ENCODE measurements around the gene MB21D2. TPM values are rescaled to one million over a fixed set of nuclear protein-coding genes. Genes with fewer than 3 reads are reported as not detected.

MB21D2 gene
- total RNA-seq, 4 donors from 2014 or later: 5.0 to 21.8 (median 11.9) TPM

- TF ChIP-seq POLR2A (IDR thresholded peaks at IDR 0.05) (no peak), CTCF (IDR thresholded peaks at IDR 0.05) (no peak)
- no peaks in the 10 kb centered on the region for H3K9me3 ChIP-seq
- H3K4me3 ChIP-seq: no peak overlapping the region
- H3K4me1 ChIP-seq: peaks cover 8 to 13% of the 10 kb centered on the region in 2 donors
- H3K36me3 ChIP-seq: no peaks in the 10 kb centered on the region
- DNase-seq: no peak
- H3K27me3 ChIP-seq: no peaks in the 10 kb centered on the region
- intact Hi-C loops (cut with DNase I; ENCODE audit: low total_unique reads): no loop called here
- H3K27ac ChIP-seq: no peak overlapping the region
Observed at GRCh38 chr3:192826214-192827006, 91.2 kb downstream of the MB21D2 start.

GRCh38 chr3:192825657-192826200 lies 91.9 kb downstream of the MB21D2 start:
- intact Hi-C loops (cut with DNase I; ENCODE audit: low total_unique reads): no loop called here
- no peaks in the 10 kb centered on the region for H3K9me3 ChIP-seq
- H3K36me3 ChIP-seq: no peaks in the 10 kb centered on the region
- no peaks in the 10 kb centered on the region for H3K27me3 ChIP-seq
- H3K4me3 ChIP-seq: no peak overlapping the region
- H3K27ac ChIP-seq: no peak overlapping the region
- H3K4me1 ChIP-seq: peaks cover 4 to 12% of the 10 kb centered on the region in 2 donors
- TF ChIP-seq CTCF (IDR thresholded peaks at IDR 0.05) (no peak), POLR2A (IDR thresholded peaks at IDR 0.05) (no peak)
- no peak for DNase-seq

GRCh38 chr3:192825216-192825615 lies 92.4 kb downstream of the MB21D2 start:
- no peak for DNase-seq
- intact Hi-C loops (cut with DNase I; ENCODE audit: low total_unique reads): no loop called here
- H3K9me3 ChIP-seq: no peaks in the 10 kb centered on the region
- no peaks in the 10 kb centered on the region for H3K36me3 ChIP-seq
- H3K4me3 ChIP-seq: no peak overlapping the region
- peaks cover 4 to 7% of the 10 kb centered on the region in 2 donors for H3K4me1 ChIP-seq
- TF ChIP-seq CTCF (IDR thresholded peaks at IDR 0.05) (no peak), POLR2A (IDR thresholded peaks at IDR 0.05) (no peak)
- no peak overlapping the region for H3K27ac ChIP-seq
- no peaks in the 10 kb centered on the region for H3K27me3 ChIP-seq

DNA sequence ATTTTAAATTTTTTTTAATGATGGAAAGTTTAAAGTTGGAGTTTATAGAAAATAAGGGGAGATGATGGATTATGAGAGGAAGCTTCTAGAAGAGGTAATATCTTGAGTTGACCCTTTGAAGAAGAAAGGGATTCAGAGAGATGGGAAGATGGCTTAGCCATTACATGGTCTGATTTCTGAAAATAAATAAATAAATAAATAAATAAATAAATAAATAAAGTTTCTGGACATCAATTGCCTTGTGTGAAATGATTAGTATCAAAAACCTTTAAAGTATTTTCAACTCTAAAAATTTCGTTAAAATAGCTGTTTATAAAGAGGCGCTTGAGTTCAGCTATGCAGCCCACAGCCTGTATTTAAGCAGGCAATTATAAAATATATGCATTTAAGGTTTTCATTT lies 93.3 kb downstream of the MB21D2 start:
- no peak for DNase-seq
- Histone ChIP-seq H3K4me1 (peaks cover 4 to 8% of the 10 kb centered on the region in 2 donors), H3K9me3 (no peaks in the 10 kb centered on the region), H3K4me3 (no peak overlapping the region), H3K36me3 (no peaks in the 10 kb centered on the region), H3K27ac (no peak overlapping the region), H3K27me3 (no peaks in the 10 kb centered on the region)
- intact Hi-C loops (cut with DNase I; ENCODE audit: low total_unique reads): no loop called here
- TF ChIP-seq POLR2A (IDR thresholded peaks at IDR 0.05): no peak
- no peak for TF ChIP-seq CTCF (IDR thresholded peaks at IDR 0.05)

GRCh38 chr3:192821161-192821560 lies 96.5 kb downstream of the MB21D2 start:
- Histone ChIP-seq H3K27ac (no peak overlapping the region), H3K36me3 (no peaks in the 10 kb centered on the region), H3K4me1 (peaks cover 4 to 14% of the 10 kb centered on the region in 2 donors), H3K9me3 (no peaks in the 10 kb centered on the region), H3K4me3 (no peak overlapping the region), H3K27me3 (no peaks in the 10 kb centered on the region)
- no peak for DNase-seq
- intact Hi-C loops (cut with DNase I; ENCODE audit: low total_unique reads): no loop called here
- no peak for TF ChIP-seq CTCF (IDR thresholded peaks at IDR 0.05)
- TF ChIP-seq POLR2A (IDR thresholded peaks at IDR 0.05): no peak
